Measurements from ENCODE around the gene PPIC. TPM values are rescaled to one million over a fixed set of nuclear protein-coding genes. Genes with fewer than 3 reads are reported as not detected.

The PPIC gene
- total RNA-seq, 4 donors from 2014 or later, result 18.2 to 50.7 (median 44.4) TPM

DNA sequence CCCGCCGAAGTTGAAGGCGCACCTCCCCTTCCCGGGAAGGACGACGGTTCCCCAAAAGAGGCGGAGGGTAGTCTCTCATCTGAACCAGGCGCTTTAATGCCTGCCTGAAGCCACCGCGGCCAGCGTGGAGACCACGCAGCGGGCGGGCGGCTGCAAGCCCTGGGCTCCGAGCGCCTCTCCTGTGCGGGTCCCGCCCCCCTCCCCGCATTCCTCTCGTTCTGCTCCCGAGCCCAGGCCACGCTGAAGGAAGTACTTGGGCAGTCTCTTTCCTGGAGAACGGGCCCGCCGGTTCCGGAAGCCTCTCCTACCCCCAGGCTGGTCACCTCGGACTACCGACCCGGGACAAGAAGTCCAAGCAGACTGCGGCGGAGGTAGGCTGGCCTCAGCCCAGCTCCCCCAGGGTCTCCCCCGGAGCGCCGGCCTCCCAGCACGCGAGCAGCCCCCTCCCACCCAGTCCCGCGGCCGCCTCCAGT is 571 bp downstream of the PPIC start:
- Histone ChIP-seq H3K9me3 (no peaks in the 10 kb centered on the region), H3K27ac (peak overlapping the region; percentile 72 to 91 (median 90)), H3K4me1 (peaks cover 0 to 35% (median 0%) of the 10 kb centered on the region in 3 donors), H3K36me3 (no peaks in the 10 kb centered on the region), H3K27me3 (no peaks in the 10 kb centered on the region), H3K4me3 (peak overlapping the region; percentile 58 to 85)
- ATAC-seq, result peak; percentile 67
- 0% methylated on average over 2 of the region's 40 CpGs; no CpG with 5 or more reads in 1 of the 2 donors for WGBS, 2 donors (ENCODE audit: low coverage in 1 of 2)
- TF ChIP-seq EP300 (IDR thresholded peaks at IDR 0.05), result no peak
- no peak for TF ChIP-seq POLR2AphosphoS5 (IDR thresholded peaks at IDR 0.05)
- no peak for TF ChIP-seq POLR2A (IDR thresholded peaks at IDR 0.05)
- TF ChIP-seq, protein P1, sequence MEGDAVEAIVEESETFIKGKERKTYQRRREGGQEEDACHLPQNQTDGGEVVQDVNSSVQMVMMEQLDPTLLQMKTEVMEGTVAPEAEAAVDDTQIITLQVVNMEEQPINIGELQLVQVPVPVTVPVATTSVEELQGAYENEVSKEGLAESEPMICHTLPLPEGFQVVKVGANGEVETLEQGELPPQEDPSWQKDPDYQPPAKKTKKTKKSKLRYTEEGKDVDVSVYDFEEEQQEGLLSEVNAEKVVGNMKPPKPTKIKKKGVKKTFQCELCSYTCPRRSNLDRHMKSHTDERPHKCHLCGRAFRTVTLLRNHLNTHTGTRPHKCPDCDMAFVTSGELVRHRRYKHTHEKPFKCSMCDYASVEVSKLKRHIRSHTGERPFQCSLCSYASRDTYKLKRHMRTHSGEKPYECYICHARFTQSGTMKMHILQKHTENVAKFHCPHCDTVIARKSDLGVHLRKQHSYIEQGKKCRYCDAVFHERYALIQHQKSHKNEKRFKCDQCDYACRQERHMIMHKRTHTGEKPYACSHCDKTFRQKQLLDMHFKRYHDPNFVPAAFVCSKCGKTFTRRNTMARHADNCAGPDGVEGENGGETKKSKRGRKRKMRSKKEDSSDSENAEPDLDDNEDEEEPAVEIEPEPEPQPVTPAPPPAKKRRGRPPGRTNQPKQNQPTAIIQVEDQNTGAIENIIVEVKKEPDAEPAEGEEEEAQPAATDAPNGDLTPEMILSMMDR (IDR thresholded peaks at IDR 0.05), result no peak

DNA sequence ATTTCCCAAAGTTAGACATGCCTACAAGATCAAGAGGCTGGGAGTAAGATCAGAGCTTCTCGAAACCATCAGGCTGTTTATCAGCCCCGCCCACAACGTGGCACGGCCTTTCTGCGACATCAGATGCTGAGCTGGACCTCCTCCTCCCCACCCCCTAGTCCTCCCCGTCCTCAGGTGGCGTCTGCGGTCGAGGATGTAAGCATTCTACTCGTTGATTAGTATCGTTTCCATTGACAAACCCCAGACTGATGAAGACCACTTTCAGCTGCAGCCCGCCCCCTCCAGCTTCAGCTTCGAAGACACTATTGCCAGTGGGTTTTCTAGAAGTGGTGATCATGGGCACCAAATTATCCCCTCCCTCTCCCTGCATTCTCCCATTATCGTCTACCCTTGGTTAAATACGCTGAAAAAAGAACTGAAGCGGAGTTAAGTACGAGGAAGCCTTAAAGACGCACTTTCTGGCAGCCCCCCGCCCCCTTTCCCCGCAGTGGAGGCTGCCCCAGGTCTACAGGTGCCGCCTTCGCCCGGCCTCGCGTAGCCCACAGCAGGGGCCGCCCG is 1.1 kb downstream of the PPIC start:
- WGBS, 2 donors (ENCODE audit: low coverage in 1 of 2), result 5 to 13% methylated on average over 8 to 14 of the region's 27 CpGs
- H3K9me3 ChIP-seq, result no peaks in the 10 kb centered on the region
- TF ChIP-seq, protein P1 (IDR thresholded peaks at IDR 0.05), result peak in 1 of 4 experiments; percentile 47
- TF ChIP-seq POLR2A (IDR thresholded peaks at IDR 0.05), result no peak
- TF ChIP-seq EP300 (IDR thresholded peaks at IDR 0.05), result no peak
- H3K36me3 ChIP-seq, result no peaks in the 10 kb centered on the region
- H3K27ac ChIP-seq, result peak overlapping the region; percentile 72 to 91 (median 90)
- H3K4me3 ChIP-seq, result peak overlapping the region; percentile 58 to 85
- ATAC-seq, result no peak
- H3K4me1 ChIP-seq, result peaks cover 0 to 35% (median 0%) of the 10 kb centered on the region in 3 donors
- no peaks in the 10 kb centered on the region for H3K27me3 ChIP-seq

DNA sequence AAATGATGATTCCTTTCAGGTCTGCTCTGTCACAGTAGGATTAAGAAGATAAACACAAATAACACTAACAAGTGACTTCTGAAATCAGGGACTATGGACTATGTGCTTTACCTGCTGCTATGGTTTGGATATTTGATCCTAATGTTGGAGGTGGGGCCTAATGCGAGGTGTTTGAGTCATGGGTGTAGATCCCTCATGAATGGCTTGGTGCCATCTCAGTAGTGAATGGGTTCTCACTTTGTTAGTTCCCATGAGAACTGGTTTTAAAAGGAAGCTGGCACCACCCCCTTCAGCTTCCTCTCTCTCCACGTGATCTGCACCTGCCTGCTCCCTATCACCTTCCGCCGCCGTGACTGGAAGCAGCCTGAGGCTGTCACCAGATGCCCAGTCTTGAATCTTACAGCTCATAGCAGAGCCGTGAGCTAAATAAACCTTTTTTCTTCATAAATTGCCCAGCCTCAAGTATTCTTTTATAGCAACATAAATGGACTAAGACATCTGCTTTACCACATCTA is 3.3 kb downstream of the PPIC start:
- Histone ChIP-seq H3K4me3 (no peak overlapping the region), H3K36me3 (peaks cover 0 to 12% of the 10 kb centered on the region in 2 donors), H3K27me3 (no peaks in the 10 kb centered on the region), H3K4me1 (peaks cover 0 to 35% (median 0%) of the 10 kb centered on the region in 3 donors), H3K9me3 (no peaks in the 10 kb centered on the region), H3K27ac (no peak overlapping the region)
- ATAC-seq, result no peak
- TF ChIP-seq, protein P1 (IDR thresholded peaks at IDR 0.05), result no peak
- TF ChIP-seq POLR2AphosphoS5 (IDR thresholded peaks at IDR 0.05) (no peak), EP300 (IDR thresholded peaks at IDR 0.05) (no peak), POLR2A (IDR thresholded peaks at IDR 0.05) (no peak)
- WGBS, 2 donors (ENCODE audit: low coverage in 1 of 2), result 74 to 76% methylated on average over 6 of the region's 6 CpGs

DNA sequence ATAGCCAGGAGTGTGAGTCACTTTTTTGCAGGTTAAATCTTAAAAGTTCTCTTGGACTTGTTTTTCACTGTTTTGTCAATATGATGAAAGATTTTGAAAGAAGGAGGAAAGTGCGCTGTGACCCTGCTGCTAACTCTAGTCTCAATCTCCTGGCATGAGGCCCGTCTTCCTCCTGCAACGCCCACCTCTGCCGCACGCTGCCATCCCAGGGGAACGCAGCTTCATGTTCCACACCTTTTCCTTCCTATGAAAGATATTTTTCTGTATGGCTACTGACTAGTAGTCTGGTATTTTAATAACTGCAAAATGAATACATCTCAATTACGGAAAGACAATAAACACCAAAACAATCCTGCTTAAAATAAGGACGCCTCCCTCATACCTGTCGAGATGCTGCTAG is 8.3 kb downstream of the PPIC start:
- Histone ChIP-seq H3K4me3 (no peak overlapping the region), H3K9me3 (no peaks in the 10 kb centered on the region), H3K4me1 (peaks cover 0 to 6% (median 0%) of the 10 kb centered on the region in 3 donors), H3K27me3 (no peaks in the 10 kb centered on the region), H3K27ac (no peak overlapping the region), H3K36me3 (peaks cover 0 to 62% of the 10 kb centered on the region in 2 donors)
- 71 to 81% methylated on average over 7 to 9 of the region's 9 CpGs for WGBS, 2 donors (ENCODE audit: low coverage in 1 of 2)
- no peak for ATAC-seq
- TF ChIP-seq, protein P1 (IDR thresholded peaks at IDR 0.05), result no peak
- no peak for TF ChIP-seq POLR2AphosphoS5 (IDR thresholded peaks at IDR 0.05)
- TF ChIP-seq EP300 (IDR thresholded peaks at IDR 0.05), result no peak
- no peak for TF ChIP-seq POLR2A (IDR thresholded peaks at IDR 0.05)

DNA sequence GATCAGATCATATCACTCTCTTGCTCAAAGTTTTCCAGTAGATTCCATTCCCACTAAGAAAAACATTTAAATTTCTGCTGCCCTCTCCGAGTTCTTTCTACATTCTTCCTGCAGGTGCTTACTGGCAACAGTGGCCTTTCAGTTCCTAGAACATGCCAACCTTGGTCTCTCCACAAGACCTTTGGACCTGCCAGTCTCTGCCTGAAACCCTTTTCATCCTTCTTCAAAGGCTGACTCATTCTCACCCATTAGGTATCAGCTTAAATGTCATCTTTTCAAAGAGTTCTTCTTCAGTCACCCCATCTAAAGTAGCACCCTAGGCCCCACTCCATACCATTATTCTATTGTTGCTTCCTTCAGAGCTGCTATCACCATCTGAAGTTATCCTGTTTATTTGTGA is 21.8 kb downstream of the PPIC start:
- Histone ChIP-seq H3K4me3 (no peak overlapping the region), H3K27ac (no peak overlapping the region), H3K27me3 (no peaks in the 10 kb centered on the region), H3K4me1 (no peaks in the 10 kb centered on the region), H3K9me3 (no peaks in the 10 kb centered on the region), H3K36me3 (peaks cover 0 to 5% of the 10 kb centered on the region in 2 donors)
- TF ChIP-seq POLR2A (IDR thresholded peaks at IDR 0.05), result no peak
- TF ChIP-seq, protein P1 (IDR thresholded peaks at IDR 0.05), result no peak
- no peak for TF ChIP-seq EP300 (IDR thresholded peaks at IDR 0.05)
- TF ChIP-seq POLR2AphosphoS5 (IDR thresholded peaks at IDR 0.05), result no peak
- WGBS, 2 donors (ENCODE audit: low coverage in 1 of 2), result 69 to 80% methylated on average over 1 of the region's 1 CpG
- no peak for ATAC-seq

Measured in gastroesophageal sphincter (tissue), 4 donors.